Endothelial cell of umbilical vein (primary cell): ENCODE results near the gene CCBE1. TPM values are rescaled to one million over a fixed set of nuclear protein-coding genes. Genes with fewer than 3 reads are reported as not detected.

Experiments
- BruUV-seq: library from RNA; stranded (reverse); fragments of 400-500 nt; replicated peaks from 2 replicates; lab custom pipeline; 2021; lab: Mats Ljungman, UMichigan
- CTCF ChIA-PET: fragments of 300-600, 350-600 bp; sonication (Branson Sonifier 250); formaldehyde crosslinking; loops from one replicate; lab custom pipeline; 2021; ENCODE audit warnings: antibody characterized with exemption, inconsistent platforms; lab: Charles Lee
- POLR2A ChIA-PET: fragments of 300-600, 350-600 bp; sonication (Branson Sonifier 250); formaldehyde crosslinking; loops from one replicate; lab custom pipeline; 2021; ENCODE audit warnings: antibody characterized with exemption, inconsistent platforms; lab: Charles Lee
- DNase-seq: peaks from one replicate; pipeline ENCODE4 v3.0.0-alpha.2; 2011; ENCODE audit warnings: low read depth, low spot score
- FAIRE-seq: peaks from 2 replicates; lab custom pipeline; 2011; peaks lifted over from hg19 to GRCh38; lab: Jason Lieb, UNC
- H2AFZ ChIP-seq: 2 replicates; pipeline ENCODE4 v1.6.0; 2012; ENCODE audit warnings: low read depth, low read length, control low read depth, inconsistent platforms
- H3K27ac ChIP-seq: 2 replicates; pipeline ENCODE4 v1.5.1; 2011; ENCODE audit warnings: low read depth, mild to moderate bottlenecking, control low read depth, low read length, moderate library complexity; ENCODE audit not compliant: insufficient read depth
- H3K27me3 ChIP-seq, 2 experiments: 2 replicates each; pipeline versions ENCODE4 v1.6.0 to v1.6.1; 2011; ENCODE audit warnings: low read length in 2 of 2, mixed read lengths in 1 of 2; ENCODE audit not compliant: control insufficient read depth in 2 of 2, insufficient read depth in 2 of 2
- H3K36me3 ChIP-seq, 2 experiments: 2 replicates in 1 of 2; 3 replicates in 1 of 2; pipeline ENCODE4 v1.5.1; 2011; ENCODE audit warnings: low read length in 2 of 2, mild to moderate bottlenecking in 1 of 2, moderate library complexity in 1 of 2; ENCODE audit not compliant: control insufficient read depth in 2 of 2, insufficient read depth in 2 of 2; ENCODE audit errors: extremely low read depth in 1 of 2
- H3K4me1 ChIP-seq: 3 replicates; pipeline ENCODE4 v1.5.1; 2011; ENCODE audit warnings: mild to moderate bottlenecking, low read length; ENCODE audit not compliant: control insufficient read depth, insufficient read depth; ENCODE audit errors: extremely low read depth
- H3K4me2 ChIP-seq: 2 replicates; pipeline ENCODE4 v1.6.1; 2011; ENCODE audit warnings: low read length, control low read depth, mixed read lengths; ENCODE audit not compliant: insufficient read depth
- H3K4me3 ChIP-seq, 3 experiments: fragments of 200-600 bp in 1 of 3; sonication (generic), shearing (Covaris generic) in 1 of 3; replicated peaks in 1 of 3; 2 replicates each; pipeline ENCODE4 v1.5.1; 2011 to 2016; ENCODE audit warnings: control low read depth in 3 of 3, low read length in 3 of 3, mild to moderate bottlenecking in 2 of 3, inconsistent platforms in 1 of 3, low read depth in 1 of 3, moderate library complexity in 1 of 3; ENCODE audit not compliant: insufficient read depth in 1 of 3
- H3K79me2 ChIP-seq: 2 replicates; pipeline ENCODE4 v1.6.0; 2012; ENCODE audit warnings: low read length, inconsistent platforms; ENCODE audit not compliant: control insufficient read depth, insufficient read depth
- H3K9ac ChIP-seq: replicated peaks from 2 replicates; pipeline ENCODE3; 2011; ENCODE audit warnings: low read length, control low read depth; ENCODE audit not compliant: insufficient read depth; ENCODE audit errors: extremely low read depth
- H3K9me1 ChIP-seq: replicated peaks from 3 replicates; pipeline ENCODE4 v1.6.0; 2011; ENCODE audit warnings: mild to moderate bottlenecking, low read length; ENCODE audit not compliant: control insufficient read depth, insufficient read depth; ENCODE audit errors: extremely low read depth
- H3K9me3 ChIP-seq: replicated peaks from 2 replicates; pipeline ENCODE4 v1.5.1; 2012; ENCODE audit warnings: low read length, inconsistent platforms; ENCODE audit not compliant: control insufficient read depth, insufficient read depth
- H4K20me1 ChIP-seq: replicated peaks from 2 replicates; pipeline ENCODE3; 2011; ENCODE audit warnings: mild to moderate bottlenecking, low read length; ENCODE audit not compliant: control insufficient read depth, insufficient read depth; ENCODE audit errors: extremely low read depth
- CTCF ChIP-seq, 2 donors: IDR thresholded peaks; 1 replicate in 1 of 2; 2 replicates in 1 of 2; pipeline ENCODE4 v1.5.1; 2011; ENCODE audit warnings: low read length in 2 of 2, mild to moderate bottlenecking in 2 of 2, moderate library complexity in 2 of 2, control low read depth in 1 of 2, inconsistent platforms in 1 of 2, low read depth in 1 of 2; ENCODE audit not compliant: insufficient read depth in 1 of 2; ENCODE audit errors: extremely low read depth in 1 of 2
- EZH2 ChIP-seq: IDR thresholded peaks from 2 replicates; pipeline ENCODE4 v1.6.1; 2012; ENCODE audit warnings: borderline replicate concordance, low read depth, mild to moderate bottlenecking, moderate library complexity, low read length, inconsistent platforms; ENCODE audit not compliant: severe bottlenecking
- FOS ChIP-seq: IDR thresholded peaks from 2 replicates; pipeline ENCODE4 v1.6.1; 2011; ENCODE audit warnings: mild to moderate bottlenecking, low read length, moderate library complexity, borderline replicate concordance; ENCODE audit not compliant: insufficient read depth
- GATA2 ChIP-seq: IDR thresholded peaks from 2 replicates; pipeline ENCODE4 v1.7.0; 2011; ENCODE audit warnings: low read depth, mild to moderate bottlenecking, moderate library complexity, mixed read lengths, low read length; ENCODE audit not compliant: insufficient read length, insufficient read depth
- JUN ChIP-seq: IDR thresholded peaks from 2 replicates; pipeline ENCODE4 v1.6.1; 2011; ENCODE audit warnings: borderline replicate concordance, low read depth; ENCODE audit not compliant: insufficient read length, insufficient read depth
- MAX ChIP-seq: IDR thresholded peaks from 2 replicates; pipeline ENCODE4 v1.6.1; 2011; ENCODE audit not compliant: insufficient read depth, insufficient read length
- MYC ChIP-seq: IDR thresholded peaks from one replicate; pipeline ENCODE4 v1.6.1; 2011; ENCODE audit warnings: mild to moderate bottlenecking, low read depth, low read length
- POLR2A ChIP-seq: IDR thresholded peaks from 2 replicates; pipeline ENCODE4 v1.6.1; 2012; ENCODE audit warnings: low read depth, mild to moderate bottlenecking, control low read depth, low read length
- POLR2AphosphoS5 ChIP-seq: IDR thresholded peaks from 2 replicates; pipeline ENCODE4 v1.6.1; 2012; ENCODE audit warnings: low read depth, mild to moderate bottlenecking, control low read depth, low read length, moderate library complexity; ENCODE audit not compliant: insufficient read depth
- dilution Hi-C: fragments of 300-500 bp; cut with MboI; formaldehyde crosslinking; loops from one replicate; pipeline ENCODE4 v1.15.0; 2019; ENCODE audit warnings: low sequenced_read_pairs; ENCODE audit not compliant: extremely low pct_ligation_motif_present
- intact Hi-C: fragments of 100-400 bp; cut with micrococcal nuclease; formaldehyde crosslinking; loops from one replicate; pipeline ENCODE4 v1.10.0; 2022
- polyA plus RNA-seq, 4 experiments: library from polyadenylated mRNA; depleted of rRNA in 3 of 4; stranded (reverse) in 3 of 4; unstranded in 1 of 4; fragments of >200 nt; gene quantifications; 2 replicates each; pipeline versions ENCODE4 v1.2.1 to v1.2.3, GENCODE V29; 2011 to 2012; ENCODE audit warnings: missing spikeins in 1 of 4
- total RNA-seq: library from RNA; stranded (reverse); gene quantifications from 2 replicates; pipeline ENCODE4 v1.2.3, GENCODE V29; 2021

The CCBE1 gene
- total and polyA plus RNA-seq, 2 donors (not counting 3 experiments of a cell fraction or from before 2014, with no cell fraction given), result 0.04 TPM; not detected in 1

- H3K79me2 ChIP-seq, result no peaks in the 10 kb centered on the region
- intact Hi-C loops, result no loop called here
- H3K9me3 ChIP-seq, result no peaks in the 10 kb centered on the region
- dilution Hi-C loops, result no loop called here
- H3K9ac ChIP-seq, result no peak overlapping the region
- H3K4me1 ChIP-seq, result no peaks in the 10 kb centered on the region
- BruUV-seq, result no TSS peak
- H3K27ac ChIP-seq, result no peak overlapping the region
- CTCF ChIA-PET, result no interaction called here
- DNase-seq, result no peak
- H3K9me1 ChIP-seq, result no peaks in the 10 kb centered on the region
- no peaks in the 10 kb centered on the region for H3K27me3 ChIP-seq
- no peaks in the 10 kb centered on the region for H3K36me3 ChIP-seq
- no peak overlapping the region for H2AFZ ChIP-seq
- no peaks in the 10 kb centered on the region for H4K20me1 ChIP-seq
- POLR2A ChIA-PET, result no interaction called here
- no peak for FAIRE-seq
- no peak overlapping the region for H3K4me2 ChIP-seq
- TF ChIP-seq EZH2 (no peak), GATA2 (no peak), MYC (no peak), CTCF (IDR thresholded peaks at IDR 0.05; ENCODE audit: extremely low read depth in 1 of 2, insufficient read depth in 1 of 2, low read depth in 1 of 2, low read length in 2 of 2) (no peak), FOS (no peak), POLR2AphosphoS5 (no peak), JUN (no peak), POLR2A (no peak), MAX (no peak)
- H3K4me3 ChIP-seq, result no peak overlapping the region
Observed at GRCh38 chr18:59416818-59417217, 280.4 kb downstream of the CCBE1 start.
